GM06990 (cell line): ENCODE measurements around the gene CNTN5.
"Not testable (repeated sequence)": the region's sequence is repeated elsewhere in the genome, so short reads cannot be mapped to it uniquely, and the experiment has no call there.

Experiments used
- DNase-seq: peaks from one replicate; pipeline ENCODE4 v3.0.0-alpha.2; 2011; ENCODE audit not compliant: insufficient read length; ENCODE audit errors: extremely low read depth
- H3K27me3 ChIP-seq: replicated peaks from 2 replicates; pipeline ENCODE4 v1.6.0; 2011; ENCODE audit warnings: low read length; ENCODE audit not compliant: control insufficient read depth, insufficient read depth
- H3K36me3 ChIP-seq: 2 replicates; pipeline ENCODE4 v1.5.1; 2011; ENCODE audit warnings: low read length; ENCODE audit not compliant: control insufficient read depth, insufficient read depth
- H3K4me3 ChIP-seq: replicated peaks from 2 replicates; pipeline ENCODE4 v1.5.1; 2011; ENCODE audit warnings: low read depth, mild to moderate bottlenecking, control low read depth, low read length
- CTCF ChIP-seq: IDR thresholded peaks from 2 replicates; pipeline ENCODE4 v1.5.1; 2011; ENCODE audit warnings: low read length, control low read depth, mild to moderate bottlenecking, inconsistent platforms; ENCODE audit not compliant: insufficient read depth, poor library complexity, severe bottlenecking

CNTN5 gene

GRCh38 chr11:100273066-100273815 lies 1252.5 kb downstream of the CNTN5 start:
- TF ChIP-seq CTCF: no peak
- no peak for DNase-seq
- Histone ChIP-seq H3K36me3 (no peaks in the 10 kb centered on the region), H3K4me3 (no peak overlapping the region), H3K27me3 (no peaks in the 10 kb centered on the region)

GRCh38 chr11:100274466-100274865 lies 1253.7 kb downstream of the CNTN5 start:
- DNase-seq, H3K4me3 ChIP-seq, H3K36me3 ChIP-seq, H3K27me3 ChIP-seq: not testable (repeated sequence)

GRCh38 chr11:100294748-100295147 lies 1274.0 kb downstream of the CNTN5 start:
- H3K4me3 ChIP-seq: no peak overlapping the region
- TF ChIP-seq CTCF: no peak
- DNase-seq: no peak
- no peaks in the 10 kb centered on the region for H3K27me3 ChIP-seq
- no peaks in the 10 kb centered on the region for H3K36me3 ChIP-seq

- no peak for DNase-seq
- no peak overlapping the region for H3K4me3 ChIP-seq
- H3K36me3 ChIP-seq: no peaks in the 10 kb centered on the region
- TF ChIP-seq CTCF: no peak
- H3K27me3 ChIP-seq: no peaks in the 10 kb centered on the region
Measured at GRCh38 chr11:100296051-100296679, 1275.4 kb downstream of the CNTN5 start.

- Histone ChIP-seq H3K4me3 (no peak overlapping the region), H3K27me3 (no peaks in the 10 kb centered on the region), H3K36me3 (no peaks in the 10 kb centered on the region)
- no peak for TF ChIP-seq CTCF
- DNase-seq: no peak
Measured at GRCh38 chr11:100297516-100297915, 1276.8 kb downstream of the CNTN5 start.

GRCh38 chr11:100302824-100303223 lies 1282.1 kb downstream of the CNTN5 start:
- H3K27me3 ChIP-seq: no peaks in the 10 kb centered on the region
- no peaks in the 10 kb centered on the region for H3K36me3 ChIP-seq
- no peak for DNase-seq
- TF ChIP-seq CTCF: no peak
- H3K4me3 ChIP-seq: no peak overlapping the region
